Prostate gland (tissue), 1 donor: Measurements from ENCODE around the gene VPS26C.

ENCODE experiments used
- POLR2A ChIP-seq: fragments of 450-650 bp; IDR thresholded peaks from one replicate; pipeline ENCODE4 v1.6.1; 2016; ENCODE audit warnings: antibody characterized with exemption, mild to moderate bottlenecking
- POLR2AphosphoS5 ChIP-seq: sonication (generic); formaldehyde crosslinking; IDR thresholded peaks from one replicate; pipeline ENCODE4 v1.6.1; 2017; ENCODE audit warnings: antibody characterized with exemption

- TF ChIP-seq POLR2AphosphoS5 (no peak), POLR2A (no peak)
These were observed 83.4 kb downstream of the VPS26C start for GRCh38 chr21:37183749-37184148.
